HepG2 (cell line): ENCODE results near the gene CNDP1. TPM values are rescaled to one million over a fixed set of nuclear protein-coding genes. Genes with fewer than 3 reads are reported as not detected.

ENCODE experiments used
- AKNA ChIP-seq: sonication (generic); formaldehyde crosslinking; IDR thresholded peaks from 2 replicates; pipeline ENCODE4 v1.4.0; 2020; ENCODE audit warnings: missing genetic modification reagents, borderline replicate concordance
- DNMT3B ChIP-seq: conservative IDR thresholded peaks from 2 replicates; pipeline ENCODE4 v1.6.1; 2016; ENCODE audit warnings: missing biosample characterization, control low read depth
- RBFOX2 ChIP-seq: fragments of 200-400 bp; formaldehyde crosslinking; IDR thresholded peaks from 2 replicates; pipeline ENCODE4 v1.6.1; 2017; ENCODE audit warnings: low read depth, mild to moderate bottlenecking, low read length
- ZNF101 ChIP-seq: sonication (generic); formaldehyde crosslinking; IDR thresholded peaks from 2 replicates; pipeline ENCODE4 v1.4.0; 2020; ENCODE audit warnings: mild to moderate bottlenecking, low read depth, missing genetic modification reagents, borderline replicate concordance
- ZNF780A ChIP-seq: sonication (generic); formaldehyde crosslinking; IDR thresholded peaks from 2 replicates; pipeline ENCODE4 v1.8.0; 2022; ENCODE audit warnings: mild to moderate bottlenecking, missing genetic modification reagents, moderate library complexity
- polyA plus RNA-seq, 8 experiments: library from polyadenylated mRNA; depleted of rRNA in 3 of 8; stranded (reverse) in 7 of 8; unstranded in 1 of 8; fragments of >200 nt; fragmentation: Illumina TruSeq in 4 of 8; extraction: Trizol in 4 of 8; gene quantifications; 2 replicates each; pipeline versions ENCODE4 v1.2.1 to v1.2.3, GENCODE V29; 2011 to 2016; ENCODE audit warnings: low read depth in 4 of 8, missing spikeins in 1 of 8, mixed read lengths in 1 of 8; ENCODE audit not compliant: insufficient read depth in 1 of 8
- total RNA-seq, 5 experiments: library from RNA; depleted of rRNA; stranded (reverse); fragments of >200 nt; fragmentation: Illumina TruSeq; extraction: Trizol; gene quantifications; 2 replicates each; pipeline ENCODE4 v1.2.3, GENCODE V29; 2016; ENCODE audit warnings: low read depth in 1 of 5
- TF ChIP-seq, protein P1 (sequence below): sonication (generic); formaldehyde crosslinking; IDR thresholded peaks from 2 replicates; pipeline ENCODE4 v1.5.1; 2020; ENCODE audit warnings: mild to moderate bottlenecking, missing genetic modification reagents, borderline replicate concordance
- TF ChIP-seq, protein P2 (sequence below): sonication (generic); formaldehyde crosslinking; IDR thresholded peaks from 2 replicates; pipeline ENCODE4 v1.4.0; 2020; ENCODE audit warnings: low read depth, mild to moderate bottlenecking, missing genetic modification reagents
- TF ChIP-seq, protein P3 (sequence below): sonication (generic); formaldehyde crosslinking; IDR thresholded peaks from 2 replicates; pipeline ENCODE4 v1.9.0; 2022; ENCODE audit warnings: low read depth, missing genetic modification reagents
- TF ChIP-seq, protein P4 (sequence below): sonication (generic); formaldehyde crosslinking; IDR thresholded peaks from 2 replicates; pipeline ENCODE4 v1.8.0; 2022; ENCODE audit warnings: mild to moderate bottlenecking, missing genetic modification reagents

CNDP1 gene
- total and polyA plus RNA-seq, 2 of the 13 experiments (the other 11 are each of a cell fraction or from before 2014, with no cell fraction given), result 0.01 TPM; not detected in 1

DNA sequence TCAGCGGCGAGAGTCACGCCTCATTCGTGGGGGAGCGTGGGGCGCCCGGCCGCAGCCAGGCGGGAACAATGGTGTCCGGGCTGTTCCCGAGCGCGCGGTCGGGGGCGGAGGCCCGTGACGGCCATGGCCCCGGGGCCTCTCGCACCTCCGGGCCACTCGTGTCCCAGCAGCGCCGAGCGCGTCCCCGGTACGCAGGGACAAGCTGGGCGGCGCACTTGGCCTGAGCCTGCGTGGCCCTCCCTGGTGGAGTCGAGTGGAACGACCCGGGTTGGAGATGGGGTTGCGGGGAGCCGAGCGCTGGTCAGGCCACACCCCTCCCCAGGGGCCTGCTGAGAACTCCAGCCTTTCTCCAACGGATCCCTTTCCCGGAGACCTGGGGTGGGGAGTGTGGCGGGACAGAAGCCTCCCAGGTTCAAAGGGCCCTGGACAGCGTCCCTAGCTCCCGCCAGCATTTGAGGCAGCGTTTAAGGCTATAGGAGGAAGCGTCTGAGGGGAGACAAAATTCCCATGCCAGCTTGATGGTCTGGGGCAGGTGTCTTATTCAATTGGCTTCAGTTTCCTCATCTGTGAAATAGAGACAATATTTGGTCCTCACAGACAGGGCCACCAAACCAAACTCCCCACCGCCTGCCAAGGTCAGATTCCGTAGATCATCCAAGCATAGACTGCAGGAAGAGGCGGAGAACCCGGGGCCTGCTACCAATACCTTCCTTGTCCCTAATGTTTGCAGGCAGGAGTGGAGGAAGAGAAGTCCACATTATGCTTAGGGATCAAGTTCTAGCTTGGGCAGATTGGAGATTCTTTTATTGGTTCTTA lies 37.6 kb upstream of the CNDP1 start (continued):
- TF ChIP-seq AKNA (CRISPR knock-in tag) (no peak), RBFOX2 (peak; percentile 87), DNMT3B (CRISPR knock-in tag) (peak; percentile 7; the same call in 1 of the 2 replicates), ZNF780A (CRISPR knock-in tag) (no peak), ZNF101 (CRISPR knock-in tag) (no peak)
- TF ChIP-seq, protein P1, sequence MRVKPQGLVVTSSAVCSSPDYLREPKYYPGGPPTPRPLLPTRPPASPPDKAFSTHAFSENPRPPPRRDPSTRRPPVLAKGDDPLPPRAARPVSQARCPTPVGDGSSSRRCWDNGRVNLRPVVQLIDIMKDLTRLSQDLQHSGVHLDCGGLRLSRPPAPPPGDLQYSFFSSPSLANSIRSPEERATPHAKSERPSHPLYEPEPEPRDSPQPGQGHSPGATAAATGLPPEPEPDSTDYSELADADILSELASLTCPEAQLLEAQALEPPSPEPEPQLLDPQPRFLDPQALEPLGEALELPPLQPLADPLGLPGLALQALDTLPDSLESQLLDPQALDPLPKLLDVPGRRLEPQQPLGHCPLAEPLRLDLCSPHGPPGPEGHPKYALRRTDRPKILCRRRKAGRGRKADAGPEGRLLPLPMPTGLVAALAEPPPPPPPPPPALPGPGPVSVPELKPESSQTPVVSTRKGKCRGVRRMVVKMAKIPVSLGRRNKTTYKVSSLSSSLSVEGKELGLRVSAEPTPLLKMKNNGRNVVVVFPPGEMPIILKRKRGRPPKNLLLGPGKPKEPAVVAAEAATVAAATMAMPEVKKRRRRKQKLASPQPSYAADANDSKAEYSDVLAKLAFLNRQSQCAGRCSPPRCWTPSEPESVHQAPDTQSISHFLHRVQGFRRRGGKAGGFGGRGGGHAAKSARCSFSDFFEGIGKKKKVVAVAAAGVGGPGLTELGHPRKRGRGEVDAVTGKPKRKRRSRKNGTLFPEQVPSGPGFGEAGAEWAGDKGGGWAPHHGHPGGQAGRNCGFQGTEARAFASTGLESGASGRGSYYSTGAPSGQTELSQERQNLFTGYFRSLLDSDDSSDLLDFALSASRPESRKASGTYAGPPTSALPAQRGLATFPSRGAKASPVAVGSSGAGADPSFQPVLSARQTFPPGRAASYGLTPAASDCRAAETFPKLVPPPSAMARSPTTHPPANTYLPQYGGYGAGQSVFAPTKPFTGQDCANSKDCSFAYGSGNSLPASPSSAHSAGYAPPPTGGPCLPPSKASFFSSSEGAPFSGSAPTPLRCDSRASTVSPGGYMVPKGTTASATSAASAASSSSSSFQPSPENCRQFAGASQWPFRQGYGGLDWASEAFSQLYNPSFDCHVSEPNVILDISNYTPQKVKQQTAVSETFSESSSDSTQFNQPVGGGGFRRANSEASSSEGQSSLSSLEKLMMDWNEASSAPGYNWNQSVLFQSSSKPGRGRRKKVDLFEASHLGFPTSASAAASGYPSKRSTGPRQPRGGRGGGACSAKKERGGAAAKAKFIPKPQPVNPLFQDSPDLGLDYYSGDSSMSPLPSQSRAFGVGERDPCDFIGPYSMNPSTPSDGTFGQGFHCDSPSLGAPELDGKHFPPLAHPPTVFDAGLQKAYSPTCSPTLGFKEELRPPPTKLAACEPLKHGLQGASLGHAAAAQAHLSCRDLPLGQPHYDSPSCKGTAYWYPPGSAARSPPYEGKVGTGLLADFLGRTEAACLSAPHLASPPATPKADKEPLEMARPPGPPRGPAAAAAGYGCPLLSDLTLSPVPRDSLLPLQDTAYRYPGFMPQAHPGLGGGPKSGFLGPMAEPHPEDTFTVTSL (CRISPR knock-in tag), result no peak
- TF ChIP-seq, protein P2, sequence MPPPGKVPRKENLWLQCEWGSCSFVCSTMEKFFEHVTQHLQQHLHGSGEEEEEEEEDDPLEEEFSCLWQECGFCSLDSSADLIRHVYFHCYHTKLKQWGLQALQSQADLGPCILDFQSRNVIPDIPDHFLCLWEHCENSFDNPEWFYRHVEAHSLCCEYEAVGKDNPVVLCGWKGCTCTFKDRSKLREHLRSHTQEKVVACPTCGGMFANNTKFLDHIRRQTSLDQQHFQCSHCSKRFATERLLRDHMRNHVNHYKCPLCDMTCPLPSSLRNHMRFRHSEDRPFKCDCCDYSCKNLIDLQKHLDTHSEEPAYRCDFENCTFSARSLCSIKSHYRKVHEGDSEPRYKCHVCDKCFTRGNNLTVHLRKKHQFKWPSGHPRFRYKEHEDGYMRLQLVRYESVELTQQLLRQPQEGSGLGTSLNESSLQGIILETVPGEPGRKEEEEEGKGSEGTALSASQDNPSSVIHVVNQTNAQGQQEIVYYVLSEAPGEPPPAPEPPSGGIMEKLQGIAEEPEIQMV, result no peak; the same call in none of the 2 replicates
- TF ChIP-seq, protein P3, sequence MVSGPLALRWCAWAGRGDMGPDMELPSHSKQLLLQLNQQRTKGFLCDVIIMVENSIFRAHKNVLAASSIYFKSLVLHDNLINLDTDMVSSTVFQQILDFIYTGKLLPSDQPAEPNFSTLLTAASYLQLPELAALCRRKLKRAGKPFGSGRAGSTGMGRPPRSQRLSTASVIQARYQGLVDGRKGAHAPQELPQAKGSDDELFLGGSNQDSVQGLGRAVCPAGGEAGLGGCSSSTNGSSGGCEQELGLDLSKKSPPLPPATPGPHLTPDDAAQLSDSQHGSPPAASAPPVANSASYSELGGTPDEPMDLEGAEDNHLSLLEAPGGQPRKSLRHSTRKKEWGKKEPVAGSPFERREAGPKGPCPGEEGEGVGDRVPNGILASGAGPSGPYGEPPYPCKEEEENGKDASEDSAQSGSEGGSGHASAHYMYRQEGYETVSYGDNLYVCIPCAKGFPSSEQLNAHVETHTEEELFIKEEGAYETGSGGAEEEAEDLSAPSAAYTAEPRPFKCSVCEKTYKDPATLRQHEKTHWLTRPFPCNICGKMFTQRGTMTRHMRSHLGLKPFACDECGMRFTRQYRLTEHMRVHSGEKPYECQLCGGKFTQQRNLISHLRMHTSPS (CRISPR knock-in tag), result no peak
- TF ChIP-seq, protein P4, sequence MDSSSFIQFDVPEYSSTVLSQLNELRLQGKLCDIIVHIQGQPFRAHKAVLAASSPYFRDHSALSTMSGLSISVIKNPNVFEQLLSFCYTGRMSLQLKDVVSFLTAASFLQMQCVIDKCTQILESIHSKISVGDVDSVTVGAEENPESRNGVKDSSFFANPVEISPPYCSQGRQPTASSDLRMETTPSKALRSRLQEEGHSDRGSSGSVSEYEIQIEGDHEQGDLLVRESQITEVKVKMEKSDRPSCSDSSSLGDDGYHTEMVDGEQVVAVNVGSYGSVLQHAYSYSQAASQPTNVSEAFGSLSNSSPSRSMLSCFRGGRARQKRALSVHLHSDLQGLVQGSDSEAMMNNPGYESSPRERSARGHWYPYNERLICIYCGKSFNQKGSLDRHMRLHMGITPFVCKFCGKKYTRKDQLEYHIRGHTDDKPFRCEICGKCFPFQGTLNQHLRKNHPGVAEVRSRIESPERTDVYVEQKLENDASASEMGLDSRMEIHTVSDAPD (CRISPR knock-in tag), result 0 out of 2 replicates have a peak, but pooled peaks have one; percentile 32
